HG03045 (cell line): ENCODE data around the gene MYOCD.

ENCODE experiments used
- ATAC-seq: cut with Tn5 transposase; IDR thresholded peaks from one replicate; pipeline ENCODE4 v1.9.1; 2021; ENCODE audit warnings: mild to moderate bottlenecking, moderate library complexity; ENCODE audit not compliant: unreplicated experiment

Gene MYOCD

GRCh38 chr17:12640364-12640763, 25.3 kb upstream of the MYOCD start:
- ATAC-seq, result no peak

DNA sequence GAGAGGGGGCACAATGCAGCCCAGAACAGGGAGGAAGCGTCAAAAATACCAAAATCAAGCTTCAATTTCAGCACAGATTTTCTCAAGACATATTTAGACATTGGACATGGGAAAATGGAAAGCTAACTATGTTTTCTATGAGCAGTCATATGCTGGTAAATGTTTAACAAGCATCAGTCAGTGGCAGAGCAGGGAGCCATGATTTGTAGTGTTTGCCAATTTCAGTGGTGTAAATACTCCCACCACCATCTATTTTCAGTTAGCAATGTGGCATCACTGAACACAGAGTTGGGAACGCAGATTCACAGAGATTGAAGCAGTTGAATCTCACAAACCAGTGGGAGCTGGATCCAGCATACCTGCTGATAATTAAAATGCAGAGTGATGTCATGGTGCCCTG, 24.6 kb upstream of the MYOCD start:
- ATAC-seq, result no peak

DNA sequence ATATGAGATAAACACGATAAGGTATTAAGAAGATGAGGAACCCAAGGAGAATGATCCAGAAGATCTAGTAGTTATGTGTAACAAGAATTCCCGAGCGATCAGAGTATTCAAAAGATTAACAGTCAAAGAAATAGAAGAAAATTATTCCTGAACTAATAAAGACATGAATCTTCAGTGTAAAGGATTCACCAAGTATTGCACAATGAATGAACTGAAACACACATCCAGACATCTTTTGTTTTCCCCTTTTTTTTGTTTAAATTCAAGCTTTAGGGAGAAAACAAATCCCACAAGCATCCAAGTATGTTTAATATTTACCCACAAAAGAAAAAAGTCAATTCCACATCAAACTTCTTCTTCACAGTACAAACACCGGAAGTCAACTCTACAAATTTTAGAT, 23.7 kb upstream of the MYOCD start:
- ATAC-seq, result no peak

DNA sequence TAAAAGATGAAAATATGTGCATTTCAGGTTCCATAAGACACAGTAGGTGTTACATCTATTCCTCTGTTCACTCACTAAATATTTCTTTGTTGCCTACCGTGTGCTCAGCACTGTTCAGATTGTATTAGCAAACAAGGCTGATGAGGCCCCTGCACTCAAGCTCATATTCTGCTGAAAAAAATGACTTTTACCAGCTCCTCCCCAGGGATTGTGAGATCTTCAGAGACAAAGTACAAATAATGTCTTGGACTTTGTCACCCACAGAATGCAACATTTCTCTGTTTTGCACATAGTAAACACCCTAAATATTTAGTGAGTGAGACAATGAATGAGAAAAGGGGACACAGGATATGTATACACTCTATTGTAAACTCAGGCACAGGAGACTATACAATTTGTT, 21.9 kb upstream of the MYOCD start:
- ATAC-seq, result no peak

- ATAC-seq, result no peak
Observed at GRCh38 chr17:12644623-12645022, 21.1 kb upstream of the MYOCD start.

- no peak for ATAC-seq
Observed at GRCh38 chr17:12646761-12647422, 18.8 kb upstream of the MYOCD start.

- no peak for ATAC-seq
Observed at GRCh38 chr17:12648498-12648897, 17.2 kb upstream of the MYOCD start.

DNA sequence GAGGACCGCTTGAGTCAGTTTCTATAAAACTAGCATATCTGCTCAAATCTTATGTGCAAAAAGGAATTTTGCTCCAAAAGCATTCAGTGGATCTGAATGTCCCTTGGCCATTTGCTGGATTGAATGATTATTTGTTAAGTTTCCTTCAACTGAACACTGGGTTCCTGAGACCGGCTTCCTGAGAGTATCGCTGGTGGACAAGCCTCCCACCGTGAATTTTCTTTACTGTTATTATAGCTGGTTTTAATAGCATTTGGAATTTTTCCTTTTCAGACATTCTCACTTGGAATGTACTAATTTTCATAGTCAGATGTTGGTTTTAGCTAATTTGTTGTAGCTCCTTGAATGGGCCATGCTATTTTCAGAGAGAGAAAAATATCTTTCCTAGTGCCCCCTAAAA, 9.8 kb upstream of the MYOCD start:
- no peak for ATAC-seq

GRCh38 chr17:12656354-12656753, 9.3 kb upstream of the MYOCD start:
- ATAC-seq, result no peak

GRCh38 chr17:12659500-12659899, 6.2 kb upstream of the MYOCD start:
- no peak for ATAC-seq

DNA sequence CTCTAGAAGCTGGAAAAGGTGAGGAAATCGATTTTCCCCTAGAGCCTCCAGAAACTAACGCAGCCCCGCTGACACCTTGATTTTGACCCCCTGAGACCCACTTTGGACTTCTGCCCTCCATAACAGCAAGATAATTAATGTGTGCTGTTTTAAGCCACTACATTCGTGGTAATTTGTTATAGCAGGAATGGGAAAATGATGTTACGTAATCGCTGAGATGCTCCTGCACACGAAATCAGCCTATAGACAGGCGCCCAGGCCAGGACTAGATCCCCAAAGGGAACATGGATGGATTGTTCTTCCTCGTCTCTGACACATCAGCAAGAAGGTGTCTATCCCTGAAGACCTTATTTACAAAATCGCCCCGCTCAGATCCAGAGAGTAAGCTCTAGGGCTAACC, 1.4 kb upstream of the MYOCD start:
- ATAC-seq, result no peak

- ATAC-seq, result no peak
Observed at GRCh38 chr17:12664894-12665262, 812 bp upstream of the MYOCD start.

DNA sequence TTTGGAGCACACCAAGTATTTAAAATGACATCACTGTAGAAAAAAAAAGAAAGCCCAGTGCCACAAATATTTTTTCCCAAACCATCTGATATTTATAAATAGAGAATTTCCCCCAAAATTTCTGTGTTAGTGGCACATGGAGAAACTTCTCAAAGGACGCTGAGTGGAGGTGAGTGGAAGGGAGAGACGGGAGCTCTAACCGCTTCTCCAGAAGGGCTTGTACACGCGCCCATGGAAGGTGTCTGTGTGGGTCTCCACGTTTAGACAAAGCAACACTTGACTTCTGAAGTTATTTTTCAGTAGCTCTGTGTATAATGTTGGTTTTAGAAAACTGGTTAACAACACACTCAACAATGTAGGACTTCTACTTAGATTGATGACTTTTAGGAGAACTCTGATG, 1.0 kb downstream of the MYOCD start:
- no peak for ATAC-seq

GRCh38 chr17:12667299-12667958, 1.7 kb downstream of the MYOCD start:
- ATAC-seq, result no peak

DNA sequence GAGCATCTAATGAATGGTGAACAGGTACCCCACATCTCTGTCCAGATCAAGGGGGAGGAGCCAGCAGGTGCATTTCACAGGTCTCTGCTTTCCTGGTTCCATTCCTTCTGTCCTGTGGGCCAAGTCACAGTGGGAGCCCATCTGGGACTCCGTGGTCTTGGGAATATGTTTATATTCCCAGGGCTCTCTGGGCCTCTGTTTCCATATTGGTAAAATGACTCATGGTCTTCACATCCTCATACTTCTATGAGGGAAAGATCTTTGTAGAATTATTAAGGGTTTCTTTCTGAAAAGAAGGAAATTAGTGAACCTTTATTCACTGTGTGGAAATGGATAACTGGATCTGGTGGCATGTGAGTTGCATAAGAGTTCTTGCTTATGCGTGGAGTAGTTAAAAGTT, 6.2 kb downstream of the MYOCD start:
- no peak for ATAC-seq

DNA sequence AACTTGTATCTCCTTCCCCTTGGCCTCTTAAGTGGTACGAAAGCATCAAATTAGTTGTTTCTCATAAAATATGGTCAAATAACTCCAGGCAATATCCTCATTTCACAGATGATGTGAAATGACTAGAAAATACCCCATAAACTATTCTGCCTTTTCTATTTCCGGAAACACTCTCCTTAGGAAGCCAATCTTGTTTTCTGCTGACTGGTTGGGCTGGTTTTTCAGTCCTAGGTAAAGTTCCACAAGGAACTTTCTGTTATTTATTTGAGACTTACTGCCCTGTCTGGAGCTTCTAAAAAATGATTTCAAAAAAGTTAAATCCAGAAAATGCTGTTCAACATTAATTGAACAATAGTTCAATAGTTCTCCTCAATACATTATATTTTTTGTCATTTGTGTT, 7.3 kb downstream of the MYOCD start:
- ATAC-seq, result no peak

GRCh38 chr17:12673788-12674187, 8.1 kb downstream of the MYOCD start:
- no peak for ATAC-seq

GRCh38 chr17:12680407-12680897, 14.8 kb downstream of the MYOCD start:
- ATAC-seq, result no peak

DNA sequence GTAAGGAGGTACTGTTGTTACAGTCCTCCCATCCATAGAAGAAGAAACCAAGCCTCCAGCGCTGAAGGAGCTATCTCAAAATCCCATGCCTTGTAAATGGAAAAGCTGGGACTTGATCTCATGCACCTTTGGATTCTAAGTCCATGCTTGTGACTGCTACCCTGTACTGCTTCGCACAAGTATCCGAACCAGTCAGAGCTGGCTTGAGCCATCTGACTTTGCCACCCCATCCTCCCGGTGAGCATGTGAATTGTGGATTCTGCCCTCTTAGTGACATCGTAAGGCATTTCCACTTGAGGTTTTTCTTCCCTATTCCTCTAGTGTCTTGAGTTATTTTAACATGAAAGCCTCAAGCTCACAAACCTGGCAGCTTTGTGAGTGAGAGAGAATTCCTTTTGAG, 15.3 kb downstream of the MYOCD start:
- ATAC-seq, result no peak

GRCh38 chr17:12683299-12683698, 17.6 kb downstream of the MYOCD start:
- ATAC-seq, result no peak

GRCh38 chr17:12686486-12686885, 20.8 kb downstream of the MYOCD start:
- ATAC-seq, result no peak

DNA sequence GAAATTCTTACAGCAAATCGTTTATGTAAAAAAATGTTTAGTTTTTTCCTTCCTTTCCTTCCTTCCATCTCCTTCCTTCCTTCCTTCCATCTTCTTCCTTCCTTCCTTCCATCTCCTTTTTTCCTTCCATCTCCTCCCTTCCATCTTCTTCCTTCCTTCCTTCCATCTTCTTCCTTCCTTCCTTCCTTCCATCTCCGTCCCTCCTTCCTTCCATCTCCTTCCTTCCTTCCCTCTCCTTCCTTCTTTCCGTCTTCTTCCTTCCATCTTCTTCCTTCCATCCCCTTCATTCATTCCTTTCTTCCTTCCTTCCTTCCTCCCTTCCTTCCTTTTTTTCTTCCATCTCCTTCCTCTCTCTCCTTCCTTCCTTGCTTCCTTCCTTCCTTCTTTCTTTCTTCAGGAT, 22.7 kb downstream of the MYOCD start:
- no peak for ATAC-seq

DNA sequence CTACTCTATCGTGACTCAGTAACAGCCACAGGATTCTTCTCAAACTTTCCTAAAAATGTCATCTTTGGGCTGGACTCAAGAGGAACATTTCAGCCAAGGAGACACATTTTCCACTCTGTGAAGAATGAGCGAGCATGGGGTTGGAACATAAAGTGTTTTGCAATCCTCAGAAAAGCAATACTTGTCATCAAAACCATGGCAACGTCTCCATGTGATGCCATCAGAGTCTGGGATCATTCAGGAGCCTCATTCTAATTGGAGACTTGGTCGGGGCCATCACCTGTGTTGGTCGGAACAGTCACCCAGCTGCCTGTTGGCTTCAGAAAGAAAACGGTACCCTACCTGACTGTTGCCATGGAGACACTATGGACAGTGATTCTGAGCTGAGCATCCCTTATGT, 25.5 kb downstream of the MYOCD start:
- no peak for ATAC-seq
